H1 (cell line): ENCODE data around the gene MRPS35. TPM values are rescaled to one million over a fixed set of nuclear protein-coding genes. Genes with fewer than 3 reads are reported as not detected.

Experiments
- CTCF ChIA-PET: fragments of 300-600 bp; sonication (Branson Sonifier 250); formaldehyde crosslinking; loops from one replicate; lab custom pipeline; 2021; ENCODE audit not compliant: partially characterized antibody; lab: Charles Lee
- POLR2A ChIA-PET: fragments of 300-600 bp; sonication (Branson Sonifier 250); formaldehyde crosslinking; loops from one replicate; lab custom pipeline; 2021; ENCODE audit warnings: inconsistent platforms; ENCODE audit not compliant: partially characterized antibody; lab: Charles Lee
- DNase-seq, 2 experiments: peaks; one replicate each; pipeline versions ENCODE4 v3.0.0 to v3.0.0-alpha.2; 2010 to 2022; ENCODE audit warnings: low spot score in 2 of 2, low read depth in 1 of 2, mixed read lengths in 1 of 2
- FAIRE-seq: peaks from 2 replicates; lab custom pipeline; 2011; peaks lifted over from hg19 to GRCh38; lab: Jason Lieb, UNC
- H2AFZ ChIP-seq: 2 replicates; pipeline ENCODE4 v1.8.1; 2012; ENCODE audit warnings: low read length, inconsistent platforms
- H2AK5ac ChIP-seq: 2 replicates; pipeline ENCODE4 v1.6.1; 2013; ENCODE audit warnings: low read depth, low read length
- H2BK120ac ChIP-seq: replicated peaks from 2 replicates; pipeline ENCODE3; 2013; ENCODE audit warnings: low read depth, low read length, inconsistent platforms
- H2BK12ac ChIP-seq: 2 replicates; pipeline ENCODE4 v1.6.1; 2013; ENCODE audit warnings: low read depth, low read length
- H2BK15ac ChIP-seq: 2 replicates; pipeline ENCODE4 v1.6.1; 2013; ENCODE audit warnings: low read length
- H2BK20ac ChIP-seq: 2 replicates; pipeline ENCODE4 v1.6.1; 2013; ENCODE audit warnings: low read length
- H2BK5ac ChIP-seq: 2 replicates; pipeline ENCODE4 v1.6.1; 2013; ENCODE audit warnings: low read depth, low read length
- H3K14ac ChIP-seq: 2 replicates; pipeline ENCODE4 v1.6.1; 2013; ENCODE audit warnings: inconsistent platforms; ENCODE audit not compliant: insufficient read length
- H3K18ac ChIP-seq: 2 replicates; pipeline ENCODE4 v1.6.1; 2013; ENCODE audit warnings: low read length; ENCODE audit errors: extremely low read depth
- H3K23ac ChIP-seq: 2 replicates; pipeline ENCODE4 v1.6.1; 2013; ENCODE audit warnings: inconsistent platforms; ENCODE audit not compliant: insufficient read length
- H3K23me2 ChIP-seq: 2 replicates; pipeline ENCODE4 v1.6.1; 2013; ENCODE audit warnings: low read depth, low read length
- H3K27ac ChIP-seq: 2 replicates; pipeline ENCODE4 v1.6.1; 2011; ENCODE audit warnings: low read depth, low read length, inconsistent platforms
- H3K27me3 ChIP-seq, 4 experiments: replicated peaks in 1 of 4; 1 replicate in 1 of 4; 2 replicates in 3 of 4; pipeline versions ENCODE4 v1.6.1 to v1.8.1; 2011 to 2013; ENCODE audit warnings: low read length in 3 of 4, mild to moderate bottlenecking in 3 of 4, inconsistent platforms in 2 of 4, mixed read lengths in 2 of 4, moderate library complexity in 1 of 4; ENCODE audit not compliant: control insufficient read depth in 3 of 4, insufficient read depth in 3 of 4; ENCODE audit errors: extremely low read depth in 1 of 4
- H3K36me3 ChIP-seq, 4 experiments: 2 replicates each; pipeline versions ENCODE4 v1.6.1 to v1.8.1; 2011 to 2013; ENCODE audit warnings: mild to moderate bottlenecking in 4 of 4, low read length in 3 of 4, moderate library complexity in 2 of 4, control low read depth in 1 of 4, inconsistent platforms in 1 of 4; ENCODE audit not compliant: insufficient read depth in 4 of 4, control insufficient read depth in 2 of 4
- H3K4ac ChIP-seq: replicated peaks from 2 replicates; pipeline ENCODE3; 2013; ENCODE audit warnings: low read length, low read depth, mixed read lengths, inconsistent platforms; ENCODE audit not compliant: insufficient read length
- H3K4me1 ChIP-seq, 4 experiments: replicated peaks in 1 of 4; 1 replicate in 1 of 4; 2 replicates in 3 of 4; pipeline versions ENCODE4 v1.6.1 to v1.8.1; 2011 to 2013; ENCODE audit warnings: low read length in 3 of 4, inconsistent platforms in 2 of 4, mixed read lengths in 1 of 4; ENCODE audit not compliant: insufficient read depth in 4 of 4, control insufficient read depth in 3 of 4
- H3K4me2 ChIP-seq, 2 experiments: 2 replicates each; pipeline versions ENCODE4 v1.6.1 to v1.8.1; 2011 to 2013; ENCODE audit warnings: low read depth in 2 of 2, low read length in 2 of 2, control low read depth in 1 of 2, inconsistent platforms in 1 of 2, mild to moderate bottlenecking in 1 of 2; ENCODE audit not compliant: insufficient read depth in 1 of 2
- H3K4me3 ChIP-seq, 4 experiments: fragments of 200-600, 300-600 bp in 1 of 4; sonication (generic), shearing (Covaris generic), sonication (Bioruptor Twin) in 1 of 4; 2 replicates each; pipeline versions ENCODE4 v1.5.1 to v1.8.1; 2011 to 2016; ENCODE audit warnings: low read length in 4 of 4, low read depth in 3 of 4, control low read depth in 2 of 4, inconsistent platforms in 2 of 4, mild to moderate bottlenecking in 2 of 4, mixed read lengths in 1 of 4, moderate library complexity in 1 of 4; ENCODE audit not compliant: insufficient read depth in 2 of 4; ENCODE audit errors: extremely low read depth in 1 of 4
- H3K56ac ChIP-seq: replicated peaks from 2 replicates; pipeline ENCODE3; 2013; ENCODE audit warnings: low read depth, mild to moderate bottlenecking, mixed read lengths, low read length, inconsistent platforms; ENCODE audit not compliant: insufficient read length
- H3K79me1 ChIP-seq: 2 replicates; pipeline ENCODE4 v1.6.1; 2013; ENCODE audit warnings: low read depth, low read length, control low read depth
- H3K79me2 ChIP-seq, 2 experiments: 2 replicates each; pipeline versions ENCODE4 v1.6.1 to v1.8.1; 2012 to 2013; ENCODE audit warnings: low read length in 2 of 2, mild to moderate bottlenecking in 2 of 2, inconsistent platforms in 1 of 2; ENCODE audit not compliant: insufficient read depth in 2 of 2, control insufficient read depth in 1 of 2
- H3K9ac ChIP-seq, 4 experiments: replicated peaks in 1 of 4; 1 replicate in 1 of 4; 2 replicates in 3 of 4; pipeline versions ENCODE4 v1.6.1 to v1.8.1; 2011 to 2013; ENCODE audit warnings: low read depth in 3 of 4, low read length in 3 of 4, control low read depth in 2 of 4, mild to moderate bottlenecking in 2 of 4, moderate library complexity in 2 of 4, inconsistent platforms in 1 of 4; ENCODE audit errors: extremely low read depth in 1 of 4
- H3K9me3 ChIP-seq, 2 experiments: 2 replicates each; pipeline versions ENCODE4 v1.6.1 to v1.8.1; 2012 to 2013; ENCODE audit warnings: mild to moderate bottlenecking in 2 of 2, moderate library complexity in 2 of 2, control low read depth in 1 of 2, inconsistent platforms in 1 of 2, low read depth in 1 of 2, low read length in 1 of 2, mixed read lengths in 1 of 2; ENCODE audit not compliant: insufficient read depth in 2 of 2
- H4K20me1 ChIP-seq, 2 experiments: replicated peaks in 1 of 2; 2 replicates each; pipeline versions ENCODE3 to v1.8.1; 2011 to 2013; ENCODE audit warnings: inconsistent platforms in 2 of 2, low read length in 2 of 2, mild to moderate bottlenecking in 1 of 2; ENCODE audit not compliant: insufficient read depth in 2 of 2, control insufficient read depth in 1 of 2
- H4K5ac ChIP-seq: 2 replicates; pipeline ENCODE4 v1.6.1; 2013; ENCODE audit warnings: low read length, low read depth, mixed read lengths, inconsistent platforms; ENCODE audit not compliant: insufficient read length
- H4K8ac ChIP-seq: 2 replicates; pipeline ENCODE4 v1.8.0; 2013; ENCODE audit warnings: mild to moderate bottlenecking, moderate library complexity, low read length, inconsistent platforms; ENCODE audit not compliant: insufficient read depth; ENCODE audit errors: extremely low read depth
- H4K91ac ChIP-seq: replicated peaks from 2 replicates; pipeline ENCODE3; 2013; ENCODE audit warnings: low read length, mixed read lengths, inconsistent platforms; ENCODE audit not compliant: insufficient read length
- SAP30 ChIP-seq: fragments of 300-600 bp; sonication (generic); IDR thresholded peaks from 2 replicates; pipeline ENCODE4 v1.7.1; 2012; ENCODE audit warnings: low read length, moderate library complexity, mild to moderate bottlenecking, inconsistent platforms; ENCODE audit not compliant: insufficient read depth, insufficient replicate concordance
- SRF ChIP-seq: IDR thresholded peaks from 2 replicates; pipeline ENCODE4 v1.6.1; 2011; ENCODE audit warnings: mild to moderate bottlenecking, low read depth, low read length, moderate library complexity
- WGBS, 2 experiments: shearing (Covaris generic) in 1 of 2; methylation state at CpG; one replicate each; pipeline versions ENCODE4 v1.1.6 to v1.1.7; 2013 to 2015; ENCODE audit warnings: low lambda C conversion rate in 2 of 2, mixed read lengths in 2 of 2, inconsistent platforms in 1 of 2, low coverage in 1 of 2, missing lambda C conversion rate in 1 of 2; ENCODE audit not compliant: insufficient replicate concordance in 2 of 2, insufficient coverage in 1 of 2, insufficient read length in 1 of 2; ENCODE audit errors: extremely low coverage in 1 of 2, missing lambda C conversion rate in 1 of 2; 5-methylcytosine and 5-hydroxymethylcytosine counted together
- polyA plus RNA-seq, 7 experiments: library from polyadenylated mRNA; depleted of rRNA in 3 of 7; stranded (reverse) in 5 of 7; unstranded in 2 of 7; fragments of >200 nt in 5 of 7; fragments of 200-250 nt in 2 of 7; gene quantifications; 1 replicate in 5 of 7; 2 replicates in 1 of 7; 4 replicates in 1 of 7; pipeline versions ENCODE4 v1.2.1 to v1.2.3, GENCODE V29; 2011 to 2013; ENCODE audit warnings: missing spikeins in 2 of 7, mixed read lengths in 2 of 7
- small RNA-seq: library from polyadenylated mRNA; stranded (forward); fragments of <200 nt; extraction: miRNeasy Mini kit (QIAGEN cat#:217004); gene quantifications from one replicate; pipeline ENCODE3, GENCODE V24; 2013; ENCODE audit not compliant: insufficient read depth
- total RNA-seq: library from RNA; stranded (reverse); fragmentation: NEBNext Ultra II Directional; extraction: Animal tissue kit (Norgen Biotek cat#: 25700); gene quantifications from 2 replicates; pipeline ENCODE4 v1.2.1, GENCODE V29; 2021

MRPS35 gene
- total and polyA plus RNA-seq, 2 of the 8 experiments (the other 6 are each of a cell fraction or from before 2014, with no cell fraction given), result 26.8 to 47.9 TPM

DNA sequence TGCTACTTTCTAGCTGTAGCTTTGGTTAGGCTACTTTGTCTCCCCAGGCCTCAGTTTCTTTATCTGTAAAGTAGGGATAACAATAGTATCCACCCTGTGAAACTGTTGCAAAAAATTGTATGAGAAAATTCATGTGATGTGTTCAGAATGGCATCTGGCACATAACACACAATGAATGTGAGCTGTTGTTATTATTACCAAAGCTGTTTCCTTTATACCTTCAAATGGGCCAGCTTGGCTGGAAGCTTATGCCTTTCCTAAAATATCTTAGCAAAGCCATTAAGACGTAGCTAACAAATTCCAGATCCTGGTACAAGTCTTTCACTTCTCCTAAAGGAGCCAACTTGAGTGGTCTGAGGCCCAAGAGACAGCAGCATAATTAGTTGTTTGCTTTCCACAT lies 94.6 kb downstream of the MRPS35 start:
- Histone ChIP-seq H3K9ac (no peak overlapping the region), H2BK15ac (no peak overlapping the region), H3K4me2 (no peak overlapping the region), H2AK5ac (no peak overlapping the region), H4K8ac (no peak overlapping the region), H3K79me1 (no peaks in the 10 kb centered on the region), H4K91ac (no peak overlapping the region), H4K20me1 (no peaks in the 10 kb centered on the region), H3K4ac (no peak overlapping the region), H2AFZ (no peak overlapping the region), H3K23me2 (no peaks in the 10 kb centered on the region), H3K4me3 (no peak overlapping the region), H3K9me3 (no peaks in the 10 kb centered on the region), H2BK12ac (no peak overlapping the region), H2BK120ac (no peak overlapping the region), H3K36me3 (no peaks in the 10 kb centered on the region), H3K4me1 (no peaks in the 10 kb centered on the region), H3K18ac (no peak overlapping the region), H3K79me2 (no peaks in the 10 kb centered on the region), H2BK20ac (no peak overlapping the region), H3K23ac (no peak overlapping the region), H3K14ac (no peak overlapping the region), H3K27ac (no peak overlapping the region), H3K56ac (no peak overlapping the region), H2BK5ac (no peak overlapping the region), H3K27me3 (no peaks in the 10 kb centered on the region), H4K5ac (no peak overlapping the region)
- no peak for DNase-seq
- ChIA-PET CTCF (interaction anchor here (0.9 to 1.3 kb wide), 3 partner anchors 11 to 15 kb away, joined by 3 to 7 read pairs (median 4); no protein-coding TSS in a partner anchor), POLR2A (interaction anchor here (1.4 kb wide), 1 partner anchor 25 kb away, joined by 3 read pairs; the partner anchor contains the start of genes KLHL42 and MANSC4)
- WGBS, 2 experiments, result 64% methylated on average over 1 of the region's 1 CpG; no CpG with 5 or more reads in 1 of the 2 experiments
- no peak for FAIRE-seq
- TF ChIP-seq SAP30 (no peak), SRF (no peak)

Small RNA genes lying within 50 kb of the gene (small RNA-seq; reads per million reads assigned to genes)
- gene RF00019, result not detected

Other genes starting within 250 kb of the MRPS35 start
- 25.7 and 31.3 TPM in 2 replicates for gene PPFIBP1, start 186.6 kb upstream of the MRPS35 start, total RNA-seq
- gene PPFIBP1, start 186.6 kb upstream of the MRPS35 start, polyA plus RNA-seq (2011; rRNA removed), result 7.0 and 7.7 TPM in 2 replicates
- gene REP15, start 14.4 kb upstream of the MRPS35 start, total RNA-seq, result 0.73 and 0.80 TPM in 2 replicates
- gene REP15, start 14.4 kb upstream of the MRPS35 start, polyA plus RNA-seq (2011; rRNA removed), result 0.06 TPM in 1 of 2 replicates, not detected in the other
- 21.6 and 22.8 TPM in 2 replicates for gene KLHL42, start 69.4 kb downstream of the MRPS35 start, total RNA-seq
- 13.6 and 20.6 TPM in 2 replicates for gene KLHL42, start 69.4 kb downstream of the MRPS35 start, polyA plus RNA-seq (2011; rRNA removed)
- gene MANSC4, start 69.4 kb downstream of the MRPS35 start, total RNA-seq, result not detected in 2 replicates
- not detected in 2 replicates for gene MANSC4, start 69.4 kb downstream of the MRPS35 start, polyA plus RNA-seq (2011; rRNA removed)